Measurements from ENCODE around the gene FUT7. TPM values are rescaled to one million over a fixed set of nuclear protein-coding genes. Genes with fewer than 3 reads are reported as not detected.

The FUT7 gene
- total RNA-seq, 4 donors from 2014 or later, result 0.22 to 0.39 TPM; not detected in 2

DNA sequence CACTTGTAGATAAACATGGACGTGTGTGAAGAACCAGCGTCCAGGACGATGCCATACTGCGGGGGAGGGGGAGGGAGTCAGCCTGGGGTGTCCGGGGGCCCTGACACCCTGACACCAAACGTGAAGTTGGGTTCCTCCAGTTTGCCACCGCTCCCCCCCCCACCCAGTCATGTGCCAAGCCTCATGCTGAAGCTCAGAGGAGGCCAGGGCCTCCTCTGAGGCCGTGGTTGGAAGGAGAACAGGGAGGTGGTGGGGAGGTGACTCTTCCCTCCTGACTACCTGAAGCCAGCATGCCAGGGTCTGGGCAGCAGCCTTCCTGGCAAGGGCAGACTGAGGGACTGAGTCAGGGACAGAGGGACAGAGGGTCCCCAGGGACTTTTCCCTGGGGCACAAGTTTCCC, 20.4 kb upstream of the FUT7 start:
- H3K4me3 ChIP-seq (ENCODE audit: low read depth, poor library complexity, severe bottlenecking), result no peak overlapping the region
- no peak for DNase-seq (ENCODE audit: low spot score in 2 of 2)
- TF ChIP-seq, protein P1, sequence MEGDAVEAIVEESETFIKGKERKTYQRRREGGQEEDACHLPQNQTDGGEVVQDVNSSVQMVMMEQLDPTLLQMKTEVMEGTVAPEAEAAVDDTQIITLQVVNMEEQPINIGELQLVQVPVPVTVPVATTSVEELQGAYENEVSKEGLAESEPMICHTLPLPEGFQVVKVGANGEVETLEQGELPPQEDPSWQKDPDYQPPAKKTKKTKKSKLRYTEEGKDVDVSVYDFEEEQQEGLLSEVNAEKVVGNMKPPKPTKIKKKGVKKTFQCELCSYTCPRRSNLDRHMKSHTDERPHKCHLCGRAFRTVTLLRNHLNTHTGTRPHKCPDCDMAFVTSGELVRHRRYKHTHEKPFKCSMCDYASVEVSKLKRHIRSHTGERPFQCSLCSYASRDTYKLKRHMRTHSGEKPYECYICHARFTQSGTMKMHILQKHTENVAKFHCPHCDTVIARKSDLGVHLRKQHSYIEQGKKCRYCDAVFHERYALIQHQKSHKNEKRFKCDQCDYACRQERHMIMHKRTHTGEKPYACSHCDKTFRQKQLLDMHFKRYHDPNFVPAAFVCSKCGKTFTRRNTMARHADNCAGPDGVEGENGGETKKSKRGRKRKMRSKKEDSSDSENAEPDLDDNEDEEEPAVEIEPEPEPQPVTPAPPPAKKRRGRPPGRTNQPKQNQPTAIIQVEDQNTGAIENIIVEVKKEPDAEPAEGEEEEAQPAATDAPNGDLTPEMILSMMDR (IDR thresholded peaks at IDR 0.05), result no peak
- TF ChIP-seq POLR2A (IDR thresholded peaks at IDR 0.05), result no peak
- intact Hi-C loops (cut with DNase I; ENCODE audit: low total_unique reads), result no loop called here
- WGBS, 2 donors, result 88% methylated on average over 6 to 7 of the region's 8 CpGs

DNA sequence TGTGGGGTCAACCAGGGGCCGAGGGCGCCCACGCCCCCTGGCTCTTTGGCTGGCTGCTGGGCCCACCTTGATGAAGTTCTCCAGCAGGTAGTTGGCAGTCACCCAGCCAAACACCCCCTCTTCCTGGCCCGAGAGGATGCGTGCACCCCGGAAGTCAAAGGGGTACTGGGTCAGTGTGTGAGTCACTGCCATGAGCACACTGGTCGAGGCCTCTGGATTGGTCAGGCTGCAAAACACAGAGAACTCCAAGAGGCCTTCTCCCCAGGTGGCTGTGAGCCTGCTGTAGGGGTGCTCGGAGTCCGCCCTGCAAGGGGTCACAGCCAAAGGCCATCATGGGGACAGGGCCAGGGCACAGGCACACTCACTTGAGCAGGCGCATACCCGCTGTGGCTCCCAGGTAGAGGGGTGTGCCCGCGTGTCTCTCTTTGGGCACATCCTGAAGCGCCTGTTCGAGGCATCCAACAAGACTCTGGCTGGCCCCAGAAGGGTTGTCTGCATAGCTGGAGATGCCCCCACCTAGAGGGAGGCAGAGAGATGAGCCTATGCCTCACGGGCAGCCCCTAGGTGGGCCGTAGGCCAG, 19.3 kb upstream of the FUT7 start:
- TF ChIP-seq POLR2A (IDR thresholded peaks at IDR 0.05), result no peak
- TF ChIP-seq, protein P1 (IDR thresholded peaks at IDR 0.05), result no peak
- WGBS, 2 donors, result 83 to 93% methylated on average over 10 to 11 of the region's 17 CpGs
- no peak overlapping the region for H3K4me3 ChIP-seq (ENCODE audit: low read depth, poor library complexity, severe bottlenecking)
- intact Hi-C loops (cut with DNase I; ENCODE audit: low total_unique reads), result no loop called here
- DNase-seq (ENCODE audit: low spot score in 2 of 2), result no peak

DNA sequence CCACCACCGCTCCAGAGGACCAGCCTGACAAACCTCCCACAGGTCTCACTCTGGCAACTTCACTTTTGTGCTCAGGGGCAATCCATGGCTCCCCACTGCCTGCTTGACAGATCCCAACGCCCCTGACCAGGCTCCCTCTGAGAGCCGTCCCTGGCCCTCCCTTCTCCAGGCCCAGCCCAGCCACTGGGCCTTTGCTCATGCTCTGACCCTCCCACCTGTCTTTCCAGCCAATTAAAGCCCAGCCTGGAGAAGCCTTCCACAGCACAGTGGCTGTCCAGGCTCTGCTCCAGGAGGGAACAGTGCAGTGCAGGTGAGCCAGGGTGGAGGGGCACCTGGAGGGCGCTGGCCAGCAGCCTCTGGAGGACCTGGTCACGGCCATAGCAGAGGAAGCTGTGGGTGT, 18.7 kb upstream of the FUT7 start:
- WGBS, 2 donors, result 82 to 93% methylated on average over 5 of the region's 5 CpGs
- intact Hi-C loops (cut with DNase I; ENCODE audit: low total_unique reads), result no loop called here
- no peak for DNase-seq (ENCODE audit: low spot score in 2 of 2)
- TF ChIP-seq, protein P1 (IDR thresholded peaks at IDR 0.05), result no peak
- TF ChIP-seq POLR2A (IDR thresholded peaks at IDR 0.05), result no peak
- no peak overlapping the region for H3K4me3 ChIP-seq (ENCODE audit: low read depth, poor library complexity, severe bottlenecking)

DNA sequence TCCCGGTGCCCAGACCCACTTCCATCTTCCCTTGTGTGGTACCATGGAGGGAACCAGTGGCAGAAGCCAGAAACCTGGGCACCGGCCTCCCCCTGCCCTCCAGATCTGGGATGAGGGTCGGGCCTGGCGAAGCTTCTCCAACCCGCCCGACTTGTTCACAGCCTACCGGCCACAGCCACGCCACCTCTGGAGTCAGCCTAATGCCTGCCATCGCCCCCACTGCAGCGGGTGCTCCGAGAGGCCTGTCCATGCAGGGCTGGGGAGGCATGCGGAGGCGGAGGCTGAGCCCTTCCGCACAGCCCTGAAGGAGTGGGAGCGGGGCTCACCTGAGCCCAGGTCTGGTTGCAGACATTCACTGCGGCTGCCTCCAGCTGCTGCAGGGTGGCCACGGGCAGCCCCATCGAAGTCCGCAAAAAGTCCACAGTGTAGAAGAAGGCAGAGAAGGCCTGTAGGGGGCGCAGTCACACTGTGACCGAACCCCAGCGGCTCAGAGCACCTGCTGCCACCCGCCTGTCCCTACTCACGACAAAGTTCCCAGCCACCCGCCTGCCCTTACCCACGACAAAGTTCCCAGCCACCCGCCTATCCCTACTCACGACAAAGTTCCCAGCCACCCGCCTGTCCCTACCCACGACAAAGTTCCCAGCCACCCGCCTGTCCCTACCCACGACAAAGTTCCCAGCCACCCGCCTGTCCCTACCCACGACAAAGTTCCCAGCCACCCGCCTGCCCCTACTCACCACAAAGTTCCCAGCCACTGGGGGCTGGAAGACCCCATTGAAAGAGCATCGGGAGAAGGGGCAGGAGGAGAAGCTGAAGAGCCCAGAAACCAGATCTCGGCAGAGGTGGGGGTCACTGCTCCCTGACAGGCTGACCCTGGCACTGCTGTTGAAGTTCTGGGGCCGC, 17.9 kb upstream of the FUT7 start:
- 54 to 56% methylated on average over 34 to 38 of the region's 38 CpGs for WGBS, 2 donors
- no peak for DNase-seq (ENCODE audit: low spot score in 2 of 2)
- intact Hi-C loops (cut with DNase I; ENCODE audit: low total_unique reads), result no loop called here
- TF ChIP-seq, protein P1 (IDR thresholded peaks at IDR 0.05), result no peak
- TF ChIP-seq POLR2A (IDR thresholded peaks at IDR 0.05), result no peak
- H3K4me3 ChIP-seq (ENCODE audit: low read depth, poor library complexity, severe bottlenecking), result no peak overlapping the region

DNA sequence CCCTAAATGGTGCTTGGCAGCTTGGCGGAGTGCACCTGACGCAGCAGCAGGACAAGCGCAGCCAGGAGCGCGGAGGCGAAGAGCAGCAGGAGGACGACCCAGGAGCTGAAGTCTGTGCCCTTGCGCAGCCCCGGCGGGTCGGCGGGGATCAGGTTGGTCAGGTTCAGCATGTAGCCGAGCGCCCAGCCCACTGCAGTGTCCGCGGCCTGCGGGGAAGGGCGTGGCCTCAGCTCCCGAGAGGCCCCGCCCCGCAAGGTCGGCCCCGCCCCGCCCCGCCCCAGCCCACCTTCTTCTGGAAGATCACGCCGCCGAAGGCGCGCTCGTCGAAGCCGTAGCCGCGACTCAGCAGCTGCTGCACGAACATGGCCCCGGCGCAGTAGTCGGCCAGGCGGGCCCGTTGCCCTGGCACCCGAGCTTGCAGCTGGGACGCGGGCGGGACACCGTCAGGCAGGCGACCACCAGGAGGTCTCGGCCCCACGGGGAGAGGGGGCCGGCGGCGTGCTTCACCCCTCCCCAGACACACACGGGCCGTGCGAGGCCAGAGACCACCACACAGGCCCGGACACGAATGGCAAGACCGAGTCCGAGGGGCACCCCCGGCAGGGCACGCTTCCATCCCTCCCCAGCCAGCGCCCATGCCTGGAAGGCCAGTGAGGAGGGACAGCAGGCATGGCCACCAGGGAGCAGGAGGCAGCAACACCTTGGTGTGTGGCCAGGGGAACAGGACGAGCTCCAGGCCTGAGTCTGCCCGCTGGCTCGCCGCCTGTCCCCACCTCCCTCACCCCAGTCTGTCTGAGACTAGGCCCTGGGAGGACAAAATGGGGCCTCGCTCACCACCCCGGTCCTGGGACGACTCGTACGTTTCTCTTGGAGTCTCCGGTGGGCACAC, 17.0 kb upstream of the FUT7 start:
- 29 to 50% methylated on average over 34 to 69 of the region's 72 CpGs for WGBS, 2 donors
- no peak for DNase-seq (ENCODE audit: low spot score in 2 of 2)
- no peak overlapping the region for H3K4me3 ChIP-seq (ENCODE audit: low read depth, poor library complexity, severe bottlenecking)
- TF ChIP-seq POLR2A (IDR thresholded peaks at IDR 0.05), result no peak
- TF ChIP-seq, protein P1 (IDR thresholded peaks at IDR 0.05), result no peak
- intact Hi-C loops (cut with DNase I; ENCODE audit: low total_unique reads), result no loop called here

All from lower leg skin (tissue), 4 donors.